Uterus (tissue), 4 donors: ENCODE data around the gene RAD51B. TPM values are rescaled to one million over a fixed set of nuclear protein-coding genes. Genes with fewer than 3 reads are reported as not detected.

ENCODE experiments used
- DNase-seq, 2 donors: peaks; one replicate each; pipeline ENCODE4 v3.0.0-alpha.2; 2019 to 2020
- H3K27ac ChIP-seq, 2 donors: fragments of 200-600 bp; sonication (generic); 1 replicate in 1 of 2; 2 replicates in 1 of 2; pipeline ENCODE4 v1.5.1; 2016 to 2018
- H3K27me3 ChIP-seq, 2 donors: fragments of 200-600 bp; sonication (generic); one replicate each; pipeline ENCODE4 v1.5.1; 2018 to 2019; ENCODE audit warnings: control low read depth in 1 of 2
- H3K36me3 ChIP-seq, 2 donors: fragments of 200-600 bp; sonication (generic); one replicate each; pipeline ENCODE4 v1.5.1; 2019; ENCODE audit warnings: control low read depth in 1 of 2
- H3K4me1 ChIP-seq, 2 donors: fragments of 200-600 bp; sonication (generic); one replicate each; pipeline ENCODE4 v1.5.1; 2018 to 2019; ENCODE audit warnings: control low read depth in 1 of 2
- H3K4me3 ChIP-seq, 2 donors: fragments of 200-600 bp; sonication (generic); 1 replicate in 1 of 2; 2 replicates in 1 of 2; pipeline ENCODE4 v1.5.1; 2018 to 2019; ENCODE audit warnings: mild to moderate bottlenecking in 1 of 2
- H3K9me3 ChIP-seq, 2 donors: fragments of 200-600 bp; sonication (generic); one replicate each; pipeline ENCODE4 v1.5.1; 2019; ENCODE audit warnings: control low read depth in 1 of 2
- POLR2A ChIP-seq, 2 donors: fragments of 450-650 bp; IDR thresholded peaks; one replicate each; pipeline ENCODE4 v1.6.1; 2016; ENCODE audit warnings: antibody characterized with exemption in 2 of 2, mild to moderate bottlenecking in 1 of 2, moderate library complexity in 1 of 2
- intact Hi-C: fragments of 100-400 bp; cut with DNase I; formaldehyde crosslinking; loops from one replicate; pipeline ENCODE4 v1.15.1; 2023; ENCODE audit warnings: low total_unique reads
- total RNA-seq, 4 donors: library from RNA; depleted of rRNA in 3 of 4; stranded (reverse); fragments of >200 nt in 3 of 4; gene quantifications; one replicate each; pipeline versions ENCODE4 v1.1.0 to v1.2.4, GENCODE V29; 2014 to 2023
- TF ChIP-seq, protein P1 (sequence below), 4 experiments: fragments of 200-600 bp in 2 of 4; fragments of 450-650 bp in 2 of 4; sonication (generic) in 2 of 4; IDR thresholded peaks; one replicate each; pipeline ENCODE4 v1.5.1; 2016 to 2019; ENCODE audit warnings: antibody characterized with exemption in 4 of 4, mild to moderate bottlenecking in 2 of 4, moderate library complexity in 1 of 4
- donor health status: DM: yes; HTN: yes; CAD: no.

The RAD51B gene
- total RNA-seq, 4 donors from 2014 or later = 29.5 to 100.0 (median 70.3) TPM

DNA sequence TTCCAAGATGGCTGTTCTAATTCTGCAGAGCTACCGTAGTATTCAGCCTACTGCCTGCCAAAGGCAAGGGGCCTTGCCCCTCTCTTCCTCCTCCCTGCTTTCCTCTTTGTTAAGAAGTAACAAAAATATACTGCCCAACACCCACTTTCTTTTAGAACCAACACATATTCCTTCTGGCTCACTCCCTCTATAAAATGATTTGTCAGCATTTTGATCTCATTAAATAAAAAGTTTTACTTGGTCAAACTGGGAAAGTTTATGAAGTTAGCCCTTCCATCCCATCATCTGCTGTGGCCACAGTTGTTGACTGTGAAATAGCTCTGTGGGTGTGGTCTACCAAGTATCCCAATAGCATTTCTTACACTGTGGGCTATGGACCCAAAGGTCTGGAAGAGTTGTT lies 500.9 kb downstream of the RAD51B start:
- no peak overlapping the region for H3K4me3 ChIP-seq
- DNase-seq = no peak
- intact Hi-C loops = no loop called here
- H3K36me3 ChIP-seq = no peaks in the 10 kb centered on the region
- no peaks in the 10 kb centered on the region for H3K27me3 ChIP-seq
- H3K27ac ChIP-seq = no peak overlapping the region
- TF ChIP-seq, protein P1, sequence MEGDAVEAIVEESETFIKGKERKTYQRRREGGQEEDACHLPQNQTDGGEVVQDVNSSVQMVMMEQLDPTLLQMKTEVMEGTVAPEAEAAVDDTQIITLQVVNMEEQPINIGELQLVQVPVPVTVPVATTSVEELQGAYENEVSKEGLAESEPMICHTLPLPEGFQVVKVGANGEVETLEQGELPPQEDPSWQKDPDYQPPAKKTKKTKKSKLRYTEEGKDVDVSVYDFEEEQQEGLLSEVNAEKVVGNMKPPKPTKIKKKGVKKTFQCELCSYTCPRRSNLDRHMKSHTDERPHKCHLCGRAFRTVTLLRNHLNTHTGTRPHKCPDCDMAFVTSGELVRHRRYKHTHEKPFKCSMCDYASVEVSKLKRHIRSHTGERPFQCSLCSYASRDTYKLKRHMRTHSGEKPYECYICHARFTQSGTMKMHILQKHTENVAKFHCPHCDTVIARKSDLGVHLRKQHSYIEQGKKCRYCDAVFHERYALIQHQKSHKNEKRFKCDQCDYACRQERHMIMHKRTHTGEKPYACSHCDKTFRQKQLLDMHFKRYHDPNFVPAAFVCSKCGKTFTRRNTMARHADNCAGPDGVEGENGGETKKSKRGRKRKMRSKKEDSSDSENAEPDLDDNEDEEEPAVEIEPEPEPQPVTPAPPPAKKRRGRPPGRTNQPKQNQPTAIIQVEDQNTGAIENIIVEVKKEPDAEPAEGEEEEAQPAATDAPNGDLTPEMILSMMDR (IDR thresholded peaks at IDR 0.05) = no peak
- no peak for TF ChIP-seq POLR2A (IDR thresholded peaks at IDR 0.05)
- peaks cover 0 to 4% of the 10 kb centered on the region in 2 donors for H3K4me1 ChIP-seq
- H3K9me3 ChIP-seq = no peaks in the 10 kb centered on the region

- H3K4me3 ChIP-seq = no peak overlapping the region
- H3K27ac ChIP-seq = no peak overlapping the region
- peaks cover 0 to 4% of the 10 kb centered on the region in 2 donors for H3K4me1 ChIP-seq
- no peak for DNase-seq
- no peaks in the 10 kb centered on the region for H3K27me3 ChIP-seq
- no peaks in the 10 kb centered on the region for H3K36me3 ChIP-seq
- no peaks in the 10 kb centered on the region for H3K9me3 ChIP-seq
- TF ChIP-seq, protein P1 (IDR thresholded peaks at IDR 0.05) = no peak
- TF ChIP-seq POLR2A (IDR thresholded peaks at IDR 0.05) = no peak
- intact Hi-C loops = no loop called here
These were observed 503.5 kb downstream of the RAD51B start for GRCh38 chr14:68322940-68323620.

DNA sequence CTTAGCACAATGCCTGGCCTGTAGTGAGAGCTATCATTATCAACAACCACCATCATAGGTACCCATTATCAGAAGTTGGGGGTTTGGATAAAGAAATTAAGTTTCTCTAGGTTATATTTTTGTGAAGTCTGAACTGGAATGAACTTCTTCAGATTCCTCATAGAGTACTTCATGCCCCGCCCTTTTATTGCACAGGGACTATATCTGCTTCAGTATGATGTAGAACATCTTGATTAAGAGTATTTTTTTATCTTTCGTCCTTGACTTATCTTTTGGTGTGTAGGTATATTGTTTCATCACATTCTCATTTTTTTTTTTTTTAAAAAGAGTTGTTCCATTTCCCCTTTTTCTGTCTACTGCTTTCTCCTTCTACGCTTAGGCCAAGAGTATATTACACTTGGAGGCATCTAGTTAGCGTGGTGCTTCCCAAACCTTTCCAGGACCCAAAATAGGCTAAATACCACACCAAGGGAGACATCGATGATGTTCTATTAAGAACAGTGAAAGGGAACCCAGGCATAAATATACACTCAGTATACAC lies 505.8 kb downstream of the RAD51B start:
- H3K27ac ChIP-seq = no peak overlapping the region
- intact Hi-C loops = no loop called here
- TF ChIP-seq, protein P1 (IDR thresholded peaks at IDR 0.05) = no peak
- TF ChIP-seq POLR2A (IDR thresholded peaks at IDR 0.05) = no peak
- no peaks in the 10 kb centered on the region for H3K9me3 ChIP-seq
- no peak for DNase-seq
- H3K4me1 ChIP-seq = no peaks in the 10 kb centered on the region
- H3K36me3 ChIP-seq = no peaks in the 10 kb centered on the region
- H3K27me3 ChIP-seq = no peaks in the 10 kb centered on the region
- no peak overlapping the region for H3K4me3 ChIP-seq

GRCh38 chr14:68327231-68327630 lies 507.7 kb downstream of the RAD51B start:
- intact Hi-C loops = no loop called here
- Histone ChIP-seq H3K27ac (no peak overlapping the region), H3K4me1 (no peaks in the 10 kb centered on the region), H3K36me3 (no peaks in the 10 kb centered on the region), H3K4me3 (no peak overlapping the region), H3K27me3 (no peaks in the 10 kb centered on the region), H3K9me3 (no peaks in the 10 kb centered on the region)
- no peak for DNase-seq
- TF ChIP-seq, protein P1 (IDR thresholded peaks at IDR 0.05) = no peak
- TF ChIP-seq POLR2A (IDR thresholded peaks at IDR 0.05) = no peak

DNA sequence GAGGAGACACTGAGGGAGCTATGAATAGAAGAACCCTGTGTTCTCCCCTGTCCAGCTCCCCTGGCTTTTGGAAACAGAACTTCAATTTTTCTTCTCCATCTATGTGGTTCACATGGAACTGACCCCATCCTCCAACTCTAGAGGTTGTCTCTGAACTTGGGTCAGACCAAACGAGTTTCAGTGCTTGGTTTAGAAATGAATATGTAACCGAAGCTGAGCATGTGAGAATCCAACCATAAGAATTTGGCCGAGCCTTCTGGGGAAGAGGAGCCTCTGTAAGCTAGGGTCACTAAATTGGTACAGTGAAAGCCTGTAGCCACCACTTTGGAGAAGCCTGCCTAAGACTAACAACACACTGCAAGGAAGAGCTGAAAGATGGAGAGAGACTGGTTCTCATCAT lies 508.9 kb downstream of the RAD51B start:
- Histone ChIP-seq H3K4me3 (no peak overlapping the region), H3K9me3 (no peaks in the 10 kb centered on the region), H3K36me3 (no peaks in the 10 kb centered on the region), H3K4me1 (no peaks in the 10 kb centered on the region), H3K27ac (no peak overlapping the region), H3K27me3 (no peaks in the 10 kb centered on the region)
- no peak for DNase-seq
- intact Hi-C loops = no loop called here
- no peak for TF ChIP-seq POLR2A (IDR thresholded peaks at IDR 0.05)
- TF ChIP-seq, protein P1 (IDR thresholded peaks at IDR 0.05) = no peak
